GM19193 (cell line): ENCODE data around the gene XCR1.

Source experiments
- POLR2A ChIP-seq: IDR thresholded peaks from 4 replicates; pipeline ENCODE4 v1.6.1; 2011; ENCODE audit not compliant: insufficient read depth, insufficient read length; ENCODE audit errors: extremely low read depth

XCR1 gene

GRCh38 chr3:46057716-46058115, 30.4 kb upstream of the XCR1 start:
- no peak for TF ChIP-seq POLR2A

GRCh38 chr3:46056686-46057085, 29.4 kb upstream of the XCR1 start:
- no peak for TF ChIP-seq POLR2A

- TF ChIP-seq POLR2A: no peak
Measured at GRCh38 chr3:46052531-46052930, 25.2 kb upstream of the XCR1 start.

GRCh38 chr3:46049093-46049492, 21.8 kb upstream of the XCR1 start:
- no peak for TF ChIP-seq POLR2A

GRCh38 chr3:46038916-46039315, 11.6 kb upstream of the XCR1 start:
- TF ChIP-seq POLR2A: no peak

- no peak for TF ChIP-seq POLR2A
Measured at GRCh38 chr3:46036191-46036590, 8.9 kb upstream of the XCR1 start.

- TF ChIP-seq POLR2A: no peak
Measured at GRCh38 chr3:46031747-46032146, 4.5 kb upstream of the XCR1 start.

GRCh38 chr3:46031269-46031668, 4.0 kb upstream of the XCR1 start:
- no peak for TF ChIP-seq POLR2A

- TF ChIP-seq POLR2A: no peak
Measured at GRCh38 chr3:46030626-46031025, 3.3 kb upstream of the XCR1 start.

GRCh38 chr3:46029953-46030543, 2.8 kb upstream of the XCR1 start:
- no peak for TF ChIP-seq POLR2A

GRCh38 chr3:46027736-46028397, 584 bp upstream of the XCR1 start:
- no peak for TF ChIP-seq POLR2A

GRCh38 chr3:46025139-46025538, 2.1 kb downstream of the XCR1 start:
- TF ChIP-seq POLR2A: no peak

- TF ChIP-seq POLR2A: no peak
Measured at GRCh38 chr3:46024131-46024530, 3.2 kb downstream of the XCR1 start.

- TF ChIP-seq POLR2A: no peak
Measured at GRCh38 chr3:46022909-46023785, 4.1 kb downstream of the XCR1 start.

- no peak for TF ChIP-seq POLR2A
Measured at GRCh38 chr3:46021516-46021915, 5.8 kb downstream of the XCR1 start.
